Skeletal muscle tissue (tissue), 4 donors: ENCODE results near the gene SEMA4B. TPM values are rescaled to one million over a fixed set of nuclear protein-coding genes. Genes with fewer than 3 reads are reported as not detected.

Source experiments
- H3K27ac ChIP-seq: one replicate; pipeline ENCODE4 v1.7.0; 2013; ENCODE audit warnings: mild to moderate bottlenecking, low read depth, low read length, inconsistent platforms
- H3K27me3 ChIP-seq, 3 donors: one replicate each; pipeline ENCODE4 v1.7.0; 2013; ENCODE audit warnings: low read length in 3 of 3; ENCODE audit not compliant: control insufficient read depth in 3 of 3, insufficient read depth in 3 of 3
- H3K36me3 ChIP-seq, 3 donors: one replicate each; pipeline ENCODE4 v1.7.0; 2013; ENCODE audit warnings: low read length in 3 of 3; ENCODE audit not compliant: control insufficient read depth in 3 of 3, insufficient read depth in 3 of 3
- H3K4me1 ChIP-seq, 3 donors: one replicate each; pipeline ENCODE4 v1.7.0; 2013; ENCODE audit warnings: low read length in 3 of 3, mild to moderate bottlenecking in 3 of 3; ENCODE audit not compliant: control insufficient read depth in 3 of 3, insufficient read depth in 3 of 3
- H3K4me3 ChIP-seq, 3 donors: one replicate each; pipeline ENCODE4 v1.7.0; 2013; ENCODE audit warnings: low read length in 3 of 3
- H3K9ac ChIP-seq, 3 donors: one replicate each; pipeline ENCODE4 v1.7.0; 2013; ENCODE audit warnings: low read length in 3 of 3, mild to moderate bottlenecking in 3 of 3, moderate library complexity in 2 of 3, low read depth in 1 of 3
- H3K9me3 ChIP-seq, 3 donors: one replicate each; pipeline ENCODE4 v1.7.0; 2013; ENCODE audit warnings: low read length in 3 of 3; ENCODE audit not compliant: control insufficient read depth in 3 of 3
- total RNA-seq: library from RNA; depleted of rRNA; stranded (reverse); fragments of >200 nt; gene quantifications from one replicate; pipeline ENCODE4 v1.2.3, GENCODE V29; 2014
- donor health status: Osteomylitis.

Gene SEMA4B
- total RNA-seq, 1 donor from 2014 or later = 7.8 TPM

DNA sequence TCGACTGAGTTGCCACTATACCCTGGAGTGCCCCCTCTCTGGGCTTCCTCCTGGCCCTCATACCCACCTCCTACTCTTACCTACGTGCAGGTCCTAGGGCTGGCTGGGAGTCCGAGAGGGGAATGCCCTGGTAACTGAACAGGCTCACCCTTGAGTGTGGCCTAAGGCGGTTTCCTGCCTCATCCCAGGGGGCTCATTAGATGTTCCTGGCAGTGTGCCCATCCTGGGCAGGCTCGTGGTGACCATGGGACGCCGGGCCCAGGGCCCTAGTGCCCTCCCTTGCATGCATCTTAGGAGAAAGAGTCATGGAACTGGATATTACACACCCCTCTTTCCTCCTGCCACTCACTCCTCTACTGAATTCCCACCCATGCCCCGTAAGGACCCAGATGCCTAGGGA is 2.8 kb downstream of the SEMA4B start:
- Histone ChIP-seq H3K4me3 (no peak overlapping the region), H3K27ac (no peak overlapping the region), H3K36me3 (peaks cover 0 to 8% (median 2%) of the 10 kb centered on the region in 3 donors), H3K9me3 (no peaks in the 10 kb centered on the region), H3K27me3 (no peaks in the 10 kb centered on the region), H3K4me1 (peaks cover 16 to 25% (median 19%) of the 10 kb centered on the region in 3 donors), H3K9ac (peak overlapping the region in 1 of 3 donors; percentile 8)

DNA sequence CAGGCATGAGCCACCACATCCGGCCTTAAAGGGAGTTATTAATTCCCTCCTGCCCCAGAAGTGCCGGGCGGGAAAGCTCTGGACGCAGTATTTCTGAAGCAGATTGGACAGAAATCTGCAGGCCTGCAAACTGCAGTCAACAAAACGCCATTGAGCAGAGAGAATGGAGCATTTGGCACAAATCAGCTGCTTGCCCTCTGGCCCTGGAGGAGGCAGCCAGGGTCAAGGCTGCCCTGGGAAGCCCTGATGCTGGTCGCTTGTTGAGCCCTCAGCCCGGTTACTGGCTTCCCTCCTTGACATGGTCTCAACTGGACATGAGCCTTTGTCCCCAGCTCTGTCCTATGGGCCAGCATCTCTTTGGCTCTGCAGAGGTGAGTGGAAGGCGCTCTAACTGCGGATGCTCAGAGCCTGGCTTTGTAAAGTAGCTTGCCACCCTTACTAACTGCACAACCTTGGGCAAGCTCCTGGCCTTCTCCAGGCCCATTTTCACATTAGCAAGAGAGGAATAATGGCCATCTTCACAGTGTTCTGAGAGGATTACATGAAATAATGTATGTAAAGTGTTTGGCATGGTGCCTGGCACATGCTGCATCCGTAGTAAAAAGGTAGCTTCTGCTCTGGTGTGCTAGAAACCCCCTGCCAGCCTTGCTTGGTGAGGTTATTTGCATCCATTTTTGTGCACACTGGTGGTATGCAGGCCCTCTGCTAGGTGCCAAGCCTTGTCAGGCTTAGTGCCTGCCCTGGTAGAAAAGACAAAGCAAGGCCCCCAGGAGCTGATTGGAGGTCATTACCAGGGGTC is 4.1 kb downstream of the SEMA4B start:
- Histone ChIP-seq H3K9me3 (no peaks in the 10 kb centered on the region), H3K27ac (no peak overlapping the region), H3K36me3 (peaks cover 2 to 8% (median 2%) of the 10 kb centered on the region in 3 donors), H3K27me3 (no peaks in the 10 kb centered on the region), H3K4me3 (no peak overlapping the region), H3K4me1 (peaks cover 16 to 25% (median 19%) of the 10 kb centered on the region in 3 donors), H3K9ac (peak overlapping the region in 1 of 3 donors; percentile 25)

DNA sequence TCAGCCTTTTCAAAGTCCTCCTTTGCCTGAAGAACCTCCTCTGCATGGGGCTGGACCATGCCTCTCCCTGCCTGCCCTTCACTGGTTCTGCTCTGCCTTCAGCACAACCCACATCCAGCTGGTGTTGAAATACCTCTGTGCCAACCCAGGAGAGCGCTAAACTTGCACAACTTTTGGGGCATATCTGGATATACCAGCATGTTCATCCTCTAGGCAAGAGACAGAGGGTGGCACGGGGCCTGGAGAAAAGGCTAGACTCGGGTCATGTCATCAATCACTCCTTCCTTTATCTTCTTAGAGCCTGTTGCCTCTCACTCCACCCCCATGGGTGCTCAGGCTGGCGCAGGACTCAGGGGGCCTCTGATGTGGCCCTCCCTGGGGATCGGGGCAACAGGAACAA is 4.8 kb downstream of the SEMA4B start:
- peak overlapping the region in 1 of 3 donors; percentile 25 for H3K9ac ChIP-seq
- H3K4me3 ChIP-seq = no peak overlapping the region
- no peaks in the 10 kb centered on the region for H3K27me3 ChIP-seq
- H3K4me1 ChIP-seq = peaks cover 12 to 20% (median 14%) of the 10 kb centered on the region in 3 donors
- no peak overlapping the region for H3K27ac ChIP-seq
- no peaks in the 10 kb centered on the region for H3K9me3 ChIP-seq
- H3K36me3 ChIP-seq = peaks cover 4 to 8% (median 4%) of the 10 kb centered on the region in 3 donors

DNA sequence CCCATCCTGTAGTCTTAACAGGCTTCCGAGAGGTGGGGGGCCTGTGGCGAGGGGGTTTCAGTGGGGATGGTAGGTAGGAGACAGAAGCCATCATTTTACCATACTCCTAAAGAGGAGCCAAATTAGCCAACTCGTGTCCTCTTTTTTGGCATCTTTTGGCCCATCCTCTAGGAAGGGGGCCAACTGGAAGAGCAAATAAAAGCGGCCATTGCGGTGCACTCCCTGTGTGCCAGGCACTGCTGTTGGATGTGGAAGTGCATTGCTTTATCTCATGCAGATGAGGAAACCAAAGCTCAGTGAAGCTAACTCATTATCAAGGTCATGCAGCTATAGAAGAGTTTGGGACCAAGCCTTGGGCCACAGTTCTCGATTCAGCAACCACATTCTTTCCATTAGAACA is 6.1 kb downstream of the SEMA4B start:
- Histone ChIP-seq H3K36me3 (peaks cover 4 to 8% (median 4%) of the 10 kb centered on the region in 3 donors), H3K27ac (no peak overlapping the region), H3K27me3 (no peaks in the 10 kb centered on the region), H3K9me3 (no peaks in the 10 kb centered on the region), H3K4me3 (no peak overlapping the region), H3K4me1 (peaks cover 4 to 16% (median 13%) of the 10 kb centered on the region in 3 donors), H3K9ac (no peak overlapping the region)

DNA sequence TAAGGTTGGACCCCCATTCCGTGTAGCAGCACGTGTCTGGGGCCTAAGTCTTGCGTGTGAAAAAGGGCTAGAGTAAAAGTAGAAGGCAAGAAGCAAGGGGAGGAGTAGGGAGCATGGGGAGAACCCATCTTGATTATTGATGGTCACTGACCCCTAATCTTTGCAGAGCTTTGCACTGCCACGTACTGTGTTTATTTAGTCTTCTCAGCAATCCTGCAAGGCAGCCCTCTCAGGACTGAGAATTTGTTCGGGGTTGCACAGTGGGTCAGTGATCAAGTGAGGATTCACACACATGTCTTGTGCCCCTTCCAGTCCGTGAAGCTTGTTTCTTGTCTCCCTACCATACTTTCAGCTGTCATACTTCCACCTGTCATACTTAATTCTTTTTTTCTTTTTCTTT is 7.2 kb downstream of the SEMA4B start:
- H3K27me3 ChIP-seq = no peaks in the 10 kb centered on the region
- peaks cover 0 to 18% (median 14%) of the 10 kb centered on the region in 3 donors for H3K4me1 ChIP-seq
- peaks cover 4 to 8% (median 4%) of the 10 kb centered on the region in 3 donors for H3K36me3 ChIP-seq

DNA sequence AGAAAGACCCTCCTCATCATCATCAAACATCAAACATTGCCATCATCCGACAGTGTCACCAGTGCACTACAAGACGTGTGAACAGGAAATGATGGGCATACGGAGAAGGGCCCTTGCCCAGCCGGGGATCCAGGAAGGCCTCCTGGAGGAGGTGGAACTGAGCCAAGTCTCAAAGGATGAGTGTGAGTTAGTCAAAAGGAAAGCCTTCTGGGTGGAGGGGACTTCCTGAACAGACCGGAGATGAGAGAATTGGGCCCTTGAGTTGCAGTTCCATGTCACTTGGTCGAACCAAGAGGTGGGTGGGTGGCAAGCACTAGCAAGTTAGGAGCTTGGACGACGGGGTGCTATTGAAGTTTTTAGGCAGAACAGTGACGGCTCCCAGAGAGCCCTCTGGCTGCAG is 8.5 kb downstream of the SEMA4B start:
- Histone ChIP-seq H3K27me3 (no peaks in the 10 kb centered on the region), H3K27ac (no peak overlapping the region), H3K9ac (no peak overlapping the region), H3K4me1 (peaks cover 0 to 14% (median 13%) of the 10 kb centered on the region in 3 donors), H3K4me3 (no peak overlapping the region), H3K36me3 (peaks cover 2 to 8% (median 4%) of the 10 kb centered on the region in 3 donors), H3K9me3 (no peaks in the 10 kb centered on the region)

More for the DNA sequence above, 7.2 kb downstream of the SEMA4B start:
- Histone ChIP-seq H3K4me3 (no peak overlapping the region), H3K9me3 (no peaks in the 10 kb centered on the region), H3K27ac (no peak overlapping the region), H3K9ac (no peak overlapping the region)

DNA sequence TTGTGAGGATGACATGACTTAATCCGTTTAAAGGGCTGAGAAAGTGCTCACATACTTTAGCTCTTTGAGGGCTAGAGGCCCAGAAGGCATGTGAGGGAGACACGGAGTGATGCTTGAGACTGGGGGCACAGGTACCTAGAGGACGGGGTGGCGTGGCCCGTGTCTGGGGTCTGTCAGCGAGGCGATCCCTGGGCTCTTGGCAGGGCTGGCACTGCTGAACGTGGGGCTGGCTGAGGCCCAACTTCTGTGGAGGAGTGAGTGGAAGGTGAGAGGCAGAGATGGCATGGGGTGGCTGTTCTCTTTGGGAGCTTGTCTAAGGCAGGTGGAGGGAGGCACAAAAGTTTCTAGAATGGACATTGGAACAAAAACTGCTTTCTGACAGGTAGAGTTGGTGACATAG is 9.5 kb downstream of the SEMA4B start:
- Histone ChIP-seq H3K9ac (no peak overlapping the region), H3K4me3 (no peak overlapping the region), H3K9me3 (no peaks in the 10 kb centered on the region), H3K36me3 (peaks cover 2 to 6% (median 4%) of the 10 kb centered on the region in 3 donors), H3K27me3 (no peaks in the 10 kb centered on the region), H3K4me1 (peaks cover 0 to 14% (median 13%) of the 10 kb centered on the region in 3 donors), H3K27ac (no peak overlapping the region)

DNA sequence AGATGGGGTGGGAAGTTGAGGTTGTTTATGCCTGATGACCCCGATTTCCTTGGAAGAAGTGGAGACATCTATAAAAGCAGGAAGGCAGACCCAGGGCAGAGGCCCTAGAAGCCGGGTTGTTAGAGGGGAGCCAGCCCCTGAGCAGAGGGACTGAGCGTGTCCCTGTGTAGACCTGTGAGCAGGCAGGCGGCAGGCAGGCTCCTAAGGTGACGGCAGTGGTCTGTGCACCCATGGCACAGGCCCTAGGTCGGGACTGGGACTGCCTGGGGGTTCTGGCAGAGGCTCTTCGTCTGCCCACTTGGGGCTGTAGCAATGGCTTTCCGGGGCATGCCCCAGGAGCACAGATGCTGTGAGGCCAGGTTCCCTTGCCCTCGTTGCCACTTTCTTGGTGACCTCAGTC is 9.9 kb downstream of the SEMA4B start:
- H3K4me1 ChIP-seq = peaks cover 0 to 14% (median 13%) of the 10 kb centered on the region in 3 donors
- no peaks in the 10 kb centered on the region for H3K9me3 ChIP-seq
- H3K27me3 ChIP-seq = no peaks in the 10 kb centered on the region
- H3K9ac ChIP-seq = no peak overlapping the region
- H3K27ac ChIP-seq = no peak overlapping the region
- H3K4me3 ChIP-seq = no peak overlapping the region
- peaks cover 2 to 5% (median 4%) of the 10 kb centered on the region in 3 donors for H3K36me3 ChIP-seq

DNA sequence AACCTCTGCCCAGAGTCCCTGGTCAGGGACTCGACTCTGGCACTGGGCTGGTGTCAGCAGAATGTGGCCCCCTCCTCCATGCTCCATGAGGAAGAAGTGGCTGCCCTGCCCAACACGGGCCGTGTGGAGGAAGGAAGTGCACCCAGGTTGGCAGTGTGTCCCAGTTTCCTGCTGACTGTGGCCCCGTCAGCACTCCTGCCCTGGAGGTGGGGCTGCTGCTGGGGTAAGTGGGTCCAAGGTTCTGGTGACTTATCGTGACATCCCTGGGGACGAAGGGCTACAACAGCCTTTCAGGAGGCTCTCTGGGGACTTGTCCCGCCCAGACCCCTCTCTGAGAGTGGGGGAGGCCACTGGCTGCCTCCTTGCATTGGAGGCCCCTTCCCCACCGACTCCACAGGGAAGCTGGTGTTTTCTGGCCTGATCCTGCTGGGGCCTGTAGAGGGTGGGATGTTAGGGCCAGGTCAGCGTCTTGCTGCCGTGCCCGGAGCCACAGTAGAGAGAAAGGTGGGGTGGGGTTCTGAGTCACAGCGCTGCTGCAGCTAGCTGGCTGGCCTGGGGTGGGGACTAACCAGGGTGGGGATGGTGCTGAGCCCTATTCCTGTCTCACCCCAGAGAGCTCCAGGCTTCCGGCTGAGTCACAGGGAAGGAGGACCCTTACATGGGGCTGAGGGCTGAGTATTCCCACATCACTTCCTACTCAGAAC is 10.5 kb downstream of the SEMA4B start:
- no peak overlapping the region for H3K4me3 ChIP-seq
- H3K27me3 ChIP-seq = no peaks in the 10 kb centered on the region
- H3K36me3 ChIP-seq = peaks cover 2 to 4% (median 2%) of the 10 kb centered on the region in 3 donors
- no peak overlapping the region for H3K9ac ChIP-seq
- peaks cover 0 to 14% (median 13%) of the 10 kb centered on the region in 3 donors for H3K4me1 ChIP-seq
- H3K9me3 ChIP-seq = no peaks in the 10 kb centered on the region
- H3K27ac ChIP-seq = no peak overlapping the region
